H9 (cell line): Measurements from ENCODE around the gene NPIPA5. TPM values are rescaled to one million over a fixed set of nuclear protein-coding genes. Genes with fewer than 3 reads are reported as not detected.
"Not testable (repeated sequence)": the region's sequence is repeated elsewhere in the genome, so short reads cannot be mapped to it uniquely, and the experiment has no call there.

Source experiments
- DNase-seq: peaks from one replicate; pipeline ENCODE4 v3.0.0-alpha.2; 2017
- H2AFZ ChIP-seq: one replicate; pipeline ENCODE4 v1.6.1; 2013; ENCODE audit warnings: mild to moderate bottlenecking, low read length, control low read depth, moderate library complexity
- H2AK5ac ChIP-seq: 2 replicates; pipeline ENCODE4 v1.6.1; 2013; ENCODE audit warnings: low read length, control low read depth, mixed read lengths; ENCODE audit not compliant: insufficient read length
- H2BK120ac ChIP-seq: one replicate; pipeline ENCODE4 v1.6.1; 2013; ENCODE audit warnings: low read depth, mild to moderate bottlenecking, low read length, control low read depth, inconsistent platforms; ENCODE audit not compliant: poor library complexity, severe bottlenecking
- H2BK12ac ChIP-seq: 2 replicates; pipeline ENCODE4 v1.6.1; 2013; ENCODE audit warnings: low read length, control low read depth, mixed read lengths, low read depth; ENCODE audit not compliant: insufficient read length
- H2BK15ac ChIP-seq: 2 replicates; pipeline ENCODE4 v1.6.1; 2013; ENCODE audit warnings: low read depth, low read length, control low read depth
- H2BK20ac ChIP-seq: one replicate; pipeline ENCODE4 v1.6.1; 2013; ENCODE audit warnings: low read depth, mild to moderate bottlenecking, low read length, control low read depth, inconsistent platforms; ENCODE audit not compliant: poor library complexity, severe bottlenecking
- H2BK5ac ChIP-seq: 2 replicates; pipeline ENCODE4 v1.6.1; 2013; ENCODE audit warnings: low read length, control low read depth, mixed read lengths; ENCODE audit not compliant: insufficient read length
- H3K14ac ChIP-seq: 2 replicates; pipeline ENCODE4 v1.6.1; 2013; ENCODE audit warnings: low read length, control low read depth; ENCODE audit not compliant: insufficient read depth
- H3K18ac ChIP-seq: 2 replicates; pipeline ENCODE4 v1.6.1; 2013; ENCODE audit warnings: low read depth, mild to moderate bottlenecking, mixed read lengths, low read length, control low read depth; ENCODE audit not compliant: insufficient read length
- H3K23ac ChIP-seq: 2 replicates; pipeline ENCODE4 v1.6.1; 2013; ENCODE audit warnings: low read length, control low read depth, mixed read lengths, low read depth; ENCODE audit not compliant: insufficient read length
- H3K23me2 ChIP-seq: 2 replicates; pipeline ENCODE4 v1.6.1; 2013; ENCODE audit warnings: low read depth, mild to moderate bottlenecking, mixed read lengths, low read length, control low read depth; ENCODE audit not compliant: insufficient read length, poor library complexity, severe bottlenecking
- H3K27ac ChIP-seq: 2 replicates; pipeline ENCODE4 v1.5.1; 2013; ENCODE audit warnings: low read length, control low read depth, mixed read lengths, low read depth; ENCODE audit not compliant: insufficient read length
- H3K27me3 ChIP-seq: 2 replicates; pipeline ENCODE4 v1.6.1; 2013; ENCODE audit warnings: low read length, control low read depth, inconsistent platforms; ENCODE audit not compliant: insufficient read depth
- H3K4ac ChIP-seq: 2 replicates; pipeline ENCODE4 v1.6.1; 2013; ENCODE audit warnings: low read depth, mild to moderate bottlenecking, control low read depth, inconsistent platforms, low read length, moderate library complexity
- H3K4me1 ChIP-seq: 2 replicates; pipeline ENCODE4 v1.6.1; 2013; ENCODE audit warnings: low read length, control low read depth, inconsistent platforms; ENCODE audit not compliant: insufficient read depth
- H3K4me2 ChIP-seq: 2 replicates; pipeline ENCODE4 v1.6.1; 2013; ENCODE audit warnings: low read length, control low read depth, mixed read lengths; ENCODE audit not compliant: insufficient read length, insufficient read depth
- H3K56ac ChIP-seq: 2 replicates; pipeline ENCODE4 v1.6.1; 2013; ENCODE audit warnings: low read depth, mild to moderate bottlenecking, mixed read lengths, low read length, control low read depth; ENCODE audit not compliant: insufficient read length
- H3K79me1 ChIP-seq: 2 replicates; pipeline ENCODE4 v1.6.1; 2013; ENCODE audit warnings: low read depth, mild to moderate bottlenecking, moderate library complexity, low read length, control low read depth, inconsistent platforms; ENCODE audit not compliant: insufficient read depth, poor library complexity, severe bottlenecking
- H3K79me2 ChIP-seq: 2 replicates; pipeline ENCODE4 v1.6.1; 2013; ENCODE audit warnings: low read length, control low read depth, inconsistent platforms; ENCODE audit not compliant: insufficient read depth
- H3K9ac ChIP-seq: 2 replicates; pipeline ENCODE4 v1.6.1; 2013; ENCODE audit warnings: low read length, control low read depth, mixed read lengths; ENCODE audit not compliant: insufficient read length; ENCODE audit errors: extremely low read depth
- H3K9me3 ChIP-seq: one replicate; pipeline ENCODE4 v1.6.1; 2013; ENCODE audit warnings: low read depth, low read length, inconsistent platforms; ENCODE audit not compliant: control insufficient read depth
- H3T11ph ChIP-seq: one replicate; pipeline ENCODE4 v1.6.1; 2013; ENCODE audit warnings: mild to moderate bottlenecking, low read length, control low read depth, inconsistent platforms
- H4K20me1 ChIP-seq: one replicate; pipeline ENCODE4 v1.6.1; 2013; ENCODE audit not compliant: control insufficient read depth, insufficient read length, insufficient read depth
- H4K5ac ChIP-seq: 2 replicates; pipeline ENCODE4 v1.6.1; 2013; ENCODE audit warnings: low read depth, mild to moderate bottlenecking, mixed read lengths, low read length, control low read depth; ENCODE audit not compliant: insufficient read length
- H4K8ac ChIP-seq: replicated peaks from 2 replicates; pipeline ENCODE4 v1.6.1; 2013; ENCODE audit warnings: low read length, control low read depth, mixed read lengths, low read depth; ENCODE audit not compliant: insufficient read length
- H4K91ac ChIP-seq: 2 replicates; pipeline ENCODE4 v1.6.1; 2013; ENCODE audit warnings: low read depth, mild to moderate bottlenecking, moderate library complexity, mixed read lengths, low read length, control low read depth; ENCODE audit not compliant: insufficient read length
- H3K27ac Mint-ChIP-seq, 3 experiments: 2 replicates in 2 of 3; 3 replicates in 1 of 3; pipeline ENCODE4 v1.8.0; 2020 to 2021; ENCODE audit warnings: mixed read lengths in 3 of 3, mild to moderate bottlenecking in 1 of 3, moderate library complexity in 1 of 3
- H3K27me3 Mint-ChIP-seq: 2 replicates; pipeline ENCODE4 v1.8.0; 2021; ENCODE audit warnings: low read depth, mild to moderate bottlenecking, moderate library complexity, mixed read lengths
- H3K36me3 Mint-ChIP-seq, 3 experiments: 2 replicates in 2 of 3; 3 replicates in 1 of 3; pipeline ENCODE4 v1.8.0; 2020 to 2021; ENCODE audit warnings: low read depth in 3 of 3, mixed read lengths in 3 of 3; ENCODE audit not compliant: insufficient read depth in 1 of 3
- H3K4me1 Mint-ChIP-seq, 2 experiments: 2 replicates each; pipeline ENCODE4 v1.8.0; 2020; ENCODE audit warnings: mixed read lengths in 2 of 2
- H3K4me3 Mint-ChIP-seq, 2 experiments: 2 replicates in 1 of 2; 3 replicates in 1 of 2; pipeline ENCODE4 v1.8.0; 2020 to 2021; ENCODE audit warnings: mild to moderate bottlenecking in 2 of 2, mixed read lengths in 2 of 2, moderate library complexity in 1 of 2
- H3K9me3 Mint-ChIP-seq, 2 experiments: 2 replicates in 1 of 2; 3 replicates in 1 of 2; pipeline ENCODE4 v1.8.0; 2020; ENCODE audit warnings: mild to moderate bottlenecking in 2 of 2, mixed read lengths in 2 of 2, moderate library complexity in 1 of 2
- WGBS: extraction: QIAGEN DNeasy Blood & Tissue Kit; methylation state at CpG from one replicate; pipeline ENCODE4 v1.1.7; 2013; ENCODE audit warnings: missing lambda C conversion rate, low lambda C conversion rate, mixed read lengths; ENCODE audit not compliant: insufficient read length; ENCODE audit errors: extremely low coverage; 5-methylcytosine and 5-hydroxymethylcytosine counted together
- total RNA-seq: library from RNA; stranded (reverse); gene quantifications from 2 replicates; pipeline ENCODE4 v1.2.1, GENCODE V29; 2021

Gene NPIPA5
- total RNA-seq, 1 experiment from 2014 or later: 5.2 TPM

- H3K4me3 Mint-ChIP-seq, H3K4me2 ChIP-seq, H3K27me3 Mint-ChIP-seq: not testable (repeated sequence)
Measured at GRCh38 chr16:15348721-15349120, 29.4 kb downstream of the NPIPA5 start.

GRCh38 chr16:15342337-15342736, 35.8 kb downstream of the NPIPA5 start:
- not testable (repeated sequence) for H3K27me3 ChIP-seq, H3K79me2 ChIP-seq, H3K36me3 Mint-ChIP-seq, H3K4ac ChIP-seq, H4K8ac ChIP-seq, H3K4me3 Mint-ChIP-seq, H4K5ac ChIP-seq, H3K27ac Mint-ChIP-seq, H2BK120ac ChIP-seq, H3K79me1 ChIP-seq, H3K4me1 ChIP-seq, H2AFZ ChIP-seq, H3K23ac ChIP-seq, H4K20me1 ChIP-seq, H4K91ac ChIP-seq, H2BK5ac ChIP-seq, DNase-seq, H3K4me1 Mint-ChIP-seq, H3K9me3 Mint-ChIP-seq, H3K27ac ChIP-seq, H3K23me2 ChIP-seq, H3K27me3 Mint-ChIP-seq, H3K18ac ChIP-seq, H2AK5ac ChIP-seq, H2BK12ac ChIP-seq, H3T11ph ChIP-seq, H3K14ac ChIP-seq, H3K4me2 ChIP-seq, H3K56ac ChIP-seq, H2BK15ac ChIP-seq, H3K9me3 ChIP-seq, H3K9ac ChIP-seq, H2BK20ac ChIP-seq
- WGBS: no CpG with 5 or more reads among the region's 1 CpG

More at GRCh38 chr16:15348721-15349120, 29.4 kb downstream of the NPIPA5 start:
- not testable (repeated sequence) for H3K9me3 ChIP-seq, H2BK20ac ChIP-seq, DNase-seq, H3K4me1 ChIP-seq, H3K18ac ChIP-seq, H3K79me2 ChIP-seq, H2BK5ac ChIP-seq, H3K36me3 Mint-ChIP-seq, H3K23ac ChIP-seq, H3K56ac ChIP-seq, H3K27ac Mint-ChIP-seq, H2BK120ac ChIP-seq, H3K4ac ChIP-seq, H2BK15ac ChIP-seq, H3K27me3 ChIP-seq, H4K8ac ChIP-seq, H3K9me3 Mint-ChIP-seq, H2AFZ ChIP-seq, H3T11ph ChIP-seq, H4K20me1 ChIP-seq, H3K9ac ChIP-seq, H4K91ac ChIP-seq, H3K27ac ChIP-seq, H3K4me1 Mint-ChIP-seq, H2AK5ac ChIP-seq, H3K14ac ChIP-seq, H3K79me1 ChIP-seq, H3K23me2 ChIP-seq, H4K5ac ChIP-seq, H2BK12ac ChIP-seq
- WGBS: no CpG with 5 or more reads among the region's 7 CpGs
